H1 (cell line): ENCODE measurements around the gene GALE. TPM values are rescaled to one million over a fixed set of nuclear protein-coding genes. Genes with fewer than 3 reads are reported as not detected.

ENCODE experiments used
- CTCF ChIA-PET: fragments of 300-600 bp; sonication (Branson Sonifier 250); formaldehyde crosslinking; loops from one replicate; lab custom pipeline; 2021; ENCODE audit not compliant: partially characterized antibody; lab: Charles Lee
- POLR2A ChIA-PET: fragments of 300-600 bp; sonication (Branson Sonifier 250); formaldehyde crosslinking; loops from one replicate; lab custom pipeline; 2021; ENCODE audit warnings: inconsistent platforms; ENCODE audit not compliant: partially characterized antibody; lab: Charles Lee
- DNase-seq, 2 experiments: peaks; one replicate each; pipeline versions ENCODE4 v3.0.0 to v3.0.0-alpha.2; 2010 to 2022; ENCODE audit warnings: low spot score in 2 of 2, low read depth in 1 of 2, mixed read lengths in 1 of 2
- FAIRE-seq: peaks from 2 replicates; lab custom pipeline; 2011; peaks lifted over from hg19 to GRCh38; lab: Jason Lieb, UNC
- H2AFZ ChIP-seq: 2 replicates; pipeline ENCODE4 v1.8.1; 2012; ENCODE audit warnings: low read length, inconsistent platforms
- H2AK5ac ChIP-seq: 2 replicates; pipeline ENCODE4 v1.6.1; 2013; ENCODE audit warnings: low read depth, low read length
- H2BK120ac ChIP-seq: replicated peaks from 2 replicates; pipeline ENCODE3; 2013; ENCODE audit warnings: low read depth, low read length, inconsistent platforms
- H2BK12ac ChIP-seq: 2 replicates; pipeline ENCODE4 v1.6.1; 2013; ENCODE audit warnings: low read depth, low read length
- H2BK15ac ChIP-seq: 2 replicates; pipeline ENCODE4 v1.6.1; 2013; ENCODE audit warnings: low read length
- H2BK20ac ChIP-seq: 2 replicates; pipeline ENCODE4 v1.6.1; 2013; ENCODE audit warnings: low read length
- H2BK5ac ChIP-seq: 2 replicates; pipeline ENCODE4 v1.6.1; 2013; ENCODE audit warnings: low read depth, low read length
- H3K14ac ChIP-seq: 2 replicates; pipeline ENCODE4 v1.6.1; 2013; ENCODE audit warnings: inconsistent platforms; ENCODE audit not compliant: insufficient read length
- H3K18ac ChIP-seq: 2 replicates; pipeline ENCODE4 v1.6.1; 2013; ENCODE audit warnings: low read length; ENCODE audit errors: extremely low read depth
- H3K23ac ChIP-seq: 2 replicates; pipeline ENCODE4 v1.6.1; 2013; ENCODE audit warnings: inconsistent platforms; ENCODE audit not compliant: insufficient read length
- H3K23me2 ChIP-seq: 2 replicates; pipeline ENCODE4 v1.6.1; 2013; ENCODE audit warnings: low read depth, low read length
- H3K27ac ChIP-seq: 2 replicates; pipeline ENCODE4 v1.6.1; 2011; ENCODE audit warnings: low read depth, low read length, inconsistent platforms
- H3K27me3 ChIP-seq, 4 experiments: replicated peaks in 1 of 4; 1 replicate in 1 of 4; 2 replicates in 3 of 4; pipeline versions ENCODE4 v1.6.1 to v1.8.1; 2011 to 2013; ENCODE audit warnings: low read length in 3 of 4, mild to moderate bottlenecking in 3 of 4, inconsistent platforms in 2 of 4, mixed read lengths in 2 of 4, moderate library complexity in 1 of 4; ENCODE audit not compliant: control insufficient read depth in 3 of 4, insufficient read depth in 3 of 4; ENCODE audit errors: extremely low read depth in 1 of 4
- H3K36me3 ChIP-seq, 4 experiments: 2 replicates each; pipeline versions ENCODE4 v1.6.1 to v1.8.1; 2011 to 2013; ENCODE audit warnings: mild to moderate bottlenecking in 4 of 4, low read length in 3 of 4, moderate library complexity in 2 of 4, control low read depth in 1 of 4, inconsistent platforms in 1 of 4; ENCODE audit not compliant: insufficient read depth in 4 of 4, control insufficient read depth in 2 of 4
- H3K4ac ChIP-seq: replicated peaks from 2 replicates; pipeline ENCODE3; 2013; ENCODE audit warnings: low read length, low read depth, mixed read lengths, inconsistent platforms; ENCODE audit not compliant: insufficient read length
- H3K4me1 ChIP-seq, 4 experiments: replicated peaks in 1 of 4; 1 replicate in 1 of 4; 2 replicates in 3 of 4; pipeline versions ENCODE4 v1.6.1 to v1.8.1; 2011 to 2013; ENCODE audit warnings: low read length in 3 of 4, inconsistent platforms in 2 of 4, mixed read lengths in 1 of 4; ENCODE audit not compliant: insufficient read depth in 4 of 4, control insufficient read depth in 3 of 4
- H3K4me2 ChIP-seq, 2 experiments: 2 replicates each; pipeline versions ENCODE4 v1.6.1 to v1.8.1; 2011 to 2013; ENCODE audit warnings: low read depth in 2 of 2, low read length in 2 of 2, control low read depth in 1 of 2, inconsistent platforms in 1 of 2, mild to moderate bottlenecking in 1 of 2; ENCODE audit not compliant: insufficient read depth in 1 of 2
- H3K4me3 ChIP-seq, 4 experiments: fragments of 200-600, 300-600 bp in 1 of 4; sonication (generic), shearing (Covaris generic), sonication (Bioruptor Twin) in 1 of 4; 2 replicates each; pipeline versions ENCODE4 v1.5.1 to v1.8.1; 2011 to 2016; ENCODE audit warnings: low read length in 4 of 4, low read depth in 3 of 4, control low read depth in 2 of 4, inconsistent platforms in 2 of 4, mild to moderate bottlenecking in 2 of 4, mixed read lengths in 1 of 4, moderate library complexity in 1 of 4; ENCODE audit not compliant: insufficient read depth in 2 of 4; ENCODE audit errors: extremely low read depth in 1 of 4
- H3K56ac ChIP-seq: replicated peaks from 2 replicates; pipeline ENCODE3; 2013; ENCODE audit warnings: low read depth, mild to moderate bottlenecking, mixed read lengths, low read length, inconsistent platforms; ENCODE audit not compliant: insufficient read length
- H3K79me1 ChIP-seq: 2 replicates; pipeline ENCODE4 v1.6.1; 2013; ENCODE audit warnings: low read depth, low read length, control low read depth
- H3K79me2 ChIP-seq, 2 experiments: 2 replicates each; pipeline versions ENCODE4 v1.6.1 to v1.8.1; 2012 to 2013; ENCODE audit warnings: low read length in 2 of 2, mild to moderate bottlenecking in 2 of 2, inconsistent platforms in 1 of 2; ENCODE audit not compliant: insufficient read depth in 2 of 2, control insufficient read depth in 1 of 2
- H3K9ac ChIP-seq, 4 experiments: replicated peaks in 1 of 4; 1 replicate in 1 of 4; 2 replicates in 3 of 4; pipeline versions ENCODE4 v1.6.1 to v1.8.1; 2011 to 2013; ENCODE audit warnings: low read depth in 3 of 4, low read length in 3 of 4, control low read depth in 2 of 4, mild to moderate bottlenecking in 2 of 4, moderate library complexity in 2 of 4, inconsistent platforms in 1 of 4; ENCODE audit errors: extremely low read depth in 1 of 4
- H3K9me3 ChIP-seq, 2 experiments: 2 replicates each; pipeline versions ENCODE4 v1.6.1 to v1.8.1; 2012 to 2013; ENCODE audit warnings: mild to moderate bottlenecking in 2 of 2, moderate library complexity in 2 of 2, control low read depth in 1 of 2, inconsistent platforms in 1 of 2, low read depth in 1 of 2, low read length in 1 of 2, mixed read lengths in 1 of 2; ENCODE audit not compliant: insufficient read depth in 2 of 2
- H4K20me1 ChIP-seq, 2 experiments: replicated peaks in 1 of 2; 2 replicates each; pipeline versions ENCODE3 to v1.8.1; 2011 to 2013; ENCODE audit warnings: inconsistent platforms in 2 of 2, low read length in 2 of 2, mild to moderate bottlenecking in 1 of 2; ENCODE audit not compliant: insufficient read depth in 2 of 2, control insufficient read depth in 1 of 2
- H4K5ac ChIP-seq: 2 replicates; pipeline ENCODE4 v1.6.1; 2013; ENCODE audit warnings: low read length, low read depth, mixed read lengths, inconsistent platforms; ENCODE audit not compliant: insufficient read length
- H4K8ac ChIP-seq: 2 replicates; pipeline ENCODE4 v1.8.0; 2013; ENCODE audit warnings: mild to moderate bottlenecking, moderate library complexity, low read length, inconsistent platforms; ENCODE audit not compliant: insufficient read depth; ENCODE audit errors: extremely low read depth
- H4K91ac ChIP-seq: replicated peaks from 2 replicates; pipeline ENCODE3; 2013; ENCODE audit warnings: low read length, mixed read lengths, inconsistent platforms; ENCODE audit not compliant: insufficient read length
- MAFK ChIP-seq: IDR thresholded peaks from 2 replicates; pipeline ENCODE4 v1.6.1; 2012; ENCODE audit warnings: low read depth, mild to moderate bottlenecking, improper control_type of control experiment, low read length
- POLR2A ChIP-seq, 2 experiments: IDR thresholded peaks; 1 replicate in 1 of 2; 2 replicates in 1 of 2; pipeline ENCODE4 v1.6.1; 2011; ENCODE audit warnings: low read depth in 2 of 2, low read length in 2 of 2, mild to moderate bottlenecking in 2 of 2; ENCODE audit errors: control extremely low read depth in 1 of 2
- SAP30 ChIP-seq: fragments of 300-600 bp; sonication (generic); IDR thresholded peaks from 2 replicates; pipeline ENCODE4 v1.7.1; 2012; ENCODE audit warnings: low read length, moderate library complexity, mild to moderate bottlenecking, inconsistent platforms; ENCODE audit not compliant: insufficient read depth, insufficient replicate concordance
- SP2 ChIP-seq: IDR thresholded peaks from 2 replicates; pipeline ENCODE4 v1.6.1; 2012; ENCODE audit warnings: mild to moderate bottlenecking, low read length, inconsistent platforms
- SRF ChIP-seq: IDR thresholded peaks from 2 replicates; pipeline ENCODE4 v1.6.1; 2011; ENCODE audit warnings: mild to moderate bottlenecking, low read depth, low read length, moderate library complexity
- WGBS, 2 experiments: shearing (Covaris generic) in 1 of 2; methylation state at CpG; one replicate each; pipeline versions ENCODE4 v1.1.6 to v1.1.7; 2013 to 2015; ENCODE audit warnings: low lambda C conversion rate in 2 of 2, mixed read lengths in 2 of 2, inconsistent platforms in 1 of 2, low coverage in 1 of 2, missing lambda C conversion rate in 1 of 2; ENCODE audit not compliant: insufficient replicate concordance in 2 of 2, insufficient coverage in 1 of 2, insufficient read length in 1 of 2; ENCODE audit errors: extremely low coverage in 1 of 2, missing lambda C conversion rate in 1 of 2; 5-methylcytosine and 5-hydroxymethylcytosine counted together
- polyA plus RNA-seq, 7 experiments: library from polyadenylated mRNA; depleted of rRNA in 3 of 7; stranded (reverse) in 5 of 7; unstranded in 2 of 7; fragments of >200 nt in 5 of 7; fragments of 200-250 nt in 2 of 7; gene quantifications; 1 replicate in 5 of 7; 2 replicates in 1 of 7; 4 replicates in 1 of 7; pipeline versions ENCODE4 v1.2.1 to v1.2.3, GENCODE V29; 2011 to 2013; ENCODE audit warnings: missing spikeins in 2 of 7, mixed read lengths in 2 of 7
- total RNA-seq: library from RNA; stranded (reverse); fragmentation: NEBNext Ultra II Directional; extraction: Animal tissue kit (Norgen Biotek cat#: 25700); gene quantifications from 2 replicates; pipeline ENCODE4 v1.2.1, GENCODE V29; 2021

Gene GALE
- total and polyA plus RNA-seq, 2 of the 8 experiments (the other 6 are each of a cell fraction or from before 2014, with no cell fraction given), result 26.0 to 33.9 TPM

- no peak overlapping the region for H3K18ac ChIP-seq
- H4K8ac ChIP-seq, result no peak overlapping the region
- H4K91ac ChIP-seq, result no peak overlapping the region
- no peak overlapping the region for H3K23ac ChIP-seq
- peaks cover 0 to 1% (median 0%) of the 10 kb centered on the region in 4 experiments; a peak in 2 of 7 replicates for H3K4me1 ChIP-seq
- peaks cover 0 to 2% of the 10 kb centered on the region in 2 experiments for H4K20me1 ChIP-seq
- H2BK5ac ChIP-seq, result no peak overlapping the region
- H2BK15ac ChIP-seq, result no peak overlapping the region
- H3K36me3 ChIP-seq, result no peaks in the 10 kb centered on the region; a peak in 1 of 8 replicates
- no peak overlapping the region for H3K4me2 ChIP-seq
- H3K4ac ChIP-seq, result no peak overlapping the region
- WGBS, 2 experiments, result 89% methylated on average over 6 of the region's 6 CpGs; no CpG with 5 or more reads in 1 of the 2 experiments
- no peaks in the 10 kb centered on the region for H3K9me3 ChIP-seq
- FAIRE-seq, result no peak
- POLR2A ChIA-PET, result interaction anchor here (0.9 to 3.4 kb wide), 6 partner anchors 12 to 345 kb away, joined by 3 to 22 read pairs (median 3); partner anchors contain the start of genes LYPLA2 and PNRC2
- no peak overlapping the region for H2BK12ac ChIP-seq
- H3K9ac ChIP-seq, result no peak overlapping the region
- no peak overlapping the region for H3K4me3 ChIP-seq
- H3K14ac ChIP-seq, result no peak overlapping the region
- no peak overlapping the region for H2BK120ac ChIP-seq
- DNase-seq, result no peak
- no peak overlapping the region for H2BK20ac ChIP-seq
- no peak overlapping the region for H2AFZ ChIP-seq
- no peak overlapping the region for H3K56ac ChIP-seq
- H4K5ac ChIP-seq, result no peak overlapping the region
- H2AK5ac ChIP-seq, result no peak overlapping the region
- H3K23me2 ChIP-seq, result peaks cover 2% of the 10 kb centered on the region; the same call in 1 of the 2 replicates
- H3K79me2 ChIP-seq, result no peaks in the 10 kb centered on the region
- no peaks in the 10 kb centered on the region for H3K79me1 ChIP-seq
- no peak overlapping the region for H3K27ac ChIP-seq
- no peaks in the 10 kb centered on the region; a peak in 1 of 7 replicates for H3K27me3 ChIP-seq
- CTCF ChIA-PET, result interaction anchor here (0.7 to 3.5 kb wide), 12 partner anchors 8 to 153 kb away, joined by 3 to 13 read pairs (median 4); partner anchors contain the start of gene HMGCL
- TF ChIP-seq SAP30 (no peak), SRF (no peak), POLR2A (IDR thresholded peaks at IDR 0.05; ENCODE audit: control extremely low read depth in 1 of 2, low read depth in 2 of 2, low read length in 2 of 2) (no peak), MAFK (no peak), SP2 (no peak)
These were observed 5.7 kb upstream of the GALE start for GRCh38 chr1:23806280-23806679.
